Measurements from ENCODE around the gene HNRNPF. TPM values are rescaled to one million over a fixed set of nuclear protein-coding genes. Genes with fewer than 3 reads are reported as not detected.
A peak's percentile ranks its signal among the peaks of the same experiment; 100 is the strongest.
"Not testable (repeated sequence)": the region's sequence is repeated elsewhere in the genome, so short reads cannot be mapped to it uniquely, and the experiment has no call there.

HNRNPF gene
- total RNA-seq (2014; rRNA removed; shearing (Covaris generic)) = 238 and 256 TPM in 2 replicates

GRCh38 chr10:43408710-43409384, at the start of gene HNRNPF:
HNRNPF (minus strand) TSS chr10:43409186; CDS start chr10:43387884, 21,302 bp downstream.
- DNase-seq (ENCODE audit: low spot score) = peak; percentile 88

DNA sequence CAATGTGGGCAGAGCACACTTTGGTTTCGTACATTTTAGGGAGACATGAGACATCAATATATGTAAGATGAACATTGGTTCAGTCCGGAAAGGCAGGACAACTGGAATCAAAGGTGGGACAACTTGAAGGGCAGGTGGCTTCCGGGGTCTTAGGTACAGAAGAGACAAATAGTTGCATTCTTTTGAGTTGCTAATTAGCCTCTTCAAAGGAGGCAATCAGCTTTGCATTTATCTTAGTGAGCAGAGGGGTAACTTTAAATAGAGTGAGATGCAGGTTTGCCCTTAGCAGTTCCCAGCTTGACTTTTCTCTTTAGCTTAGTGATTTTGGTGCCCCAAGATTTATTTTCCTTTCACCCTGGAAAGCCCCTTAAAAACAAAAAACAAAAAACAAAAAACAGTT, 49.2 kb upstream of the HNRNPF start:
- no peak for DNase-seq (ENCODE audit: low spot score)

DNA sequence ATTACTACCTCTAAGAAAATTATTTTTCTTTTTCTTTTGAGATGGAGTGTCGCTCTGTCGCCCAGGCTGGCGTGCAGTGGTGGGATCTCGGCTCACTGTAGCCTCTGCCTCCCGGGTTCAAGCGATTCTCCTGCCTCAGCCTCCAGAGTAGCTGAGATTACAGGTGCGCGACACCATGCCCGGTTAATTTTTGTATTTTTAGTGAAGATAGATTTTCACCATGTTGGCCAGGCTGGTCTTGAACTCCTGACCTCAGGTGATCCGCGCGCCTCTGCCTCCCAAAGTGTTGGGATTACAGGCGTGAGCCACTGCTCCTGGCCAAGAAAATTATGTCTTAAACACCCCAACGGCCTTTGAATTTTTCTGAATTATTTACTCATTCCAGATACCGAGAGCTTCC, 47.6 kb upstream of the HNRNPF start:
- DNase-seq (ENCODE audit: low spot score) = not testable (repeated sequence)

GRCh38 chr10:43454025-43454424, 45.0 kb upstream of the HNRNPF start:
- DNase-seq (ENCODE audit: low spot score) = not testable (repeated sequence)

- no peak for DNase-seq (ENCODE audit: low spot score)
Observed at GRCh38 chr10:43453266-43453831, 44.4 kb upstream of the HNRNPF start.

DNA sequence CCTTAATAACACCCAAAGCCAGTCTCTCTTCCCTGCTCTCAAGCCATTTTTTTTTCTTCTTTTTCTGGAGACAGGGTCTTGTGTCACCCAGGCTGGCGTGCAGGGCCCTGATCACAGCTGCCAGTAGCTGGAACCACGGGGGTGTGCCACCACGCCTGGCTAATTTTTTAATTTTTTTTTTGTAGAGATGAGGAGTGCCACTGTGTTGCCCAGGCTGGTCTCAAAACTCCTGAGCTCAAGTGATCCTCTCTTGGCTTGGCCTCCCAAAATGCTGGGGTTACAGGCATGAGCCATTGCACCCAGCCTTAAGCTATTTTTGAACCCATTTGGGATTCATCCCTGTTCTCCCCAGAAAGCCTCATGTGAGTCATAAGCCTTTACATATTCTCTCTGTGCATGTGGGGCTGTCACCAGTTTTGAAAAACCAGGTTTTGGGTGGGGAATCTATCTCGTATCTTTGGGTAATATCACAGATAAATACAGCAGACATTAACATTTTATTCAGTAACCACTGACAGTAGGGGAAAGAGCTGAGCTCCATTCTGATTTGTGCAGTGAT, 43.4 kb upstream of the HNRNPF start:
- DNase-seq (ENCODE audit: low spot score) = no peak

DNA sequence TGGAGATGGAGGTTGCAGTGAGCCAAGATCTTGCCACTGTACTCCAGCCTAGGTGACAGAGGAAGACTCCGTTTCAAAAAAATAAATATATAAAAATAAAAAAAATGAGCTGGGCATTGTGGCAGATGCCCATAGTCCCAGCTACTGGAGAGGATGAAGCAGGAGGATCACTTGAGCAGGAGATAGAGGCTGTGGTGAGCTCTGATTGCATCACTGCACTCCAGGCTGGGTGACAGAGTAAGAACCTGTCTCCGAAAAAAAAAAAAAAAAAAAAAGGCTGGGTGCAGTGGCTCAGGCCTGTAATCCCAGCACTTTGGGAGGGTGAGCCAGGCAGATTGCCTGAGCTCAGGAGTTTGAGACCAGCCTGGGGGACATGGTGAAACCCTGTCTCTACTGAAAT, 39.8 kb upstream of the HNRNPF start:
- no peak for DNase-seq (ENCODE audit: low spot score)

DNA sequence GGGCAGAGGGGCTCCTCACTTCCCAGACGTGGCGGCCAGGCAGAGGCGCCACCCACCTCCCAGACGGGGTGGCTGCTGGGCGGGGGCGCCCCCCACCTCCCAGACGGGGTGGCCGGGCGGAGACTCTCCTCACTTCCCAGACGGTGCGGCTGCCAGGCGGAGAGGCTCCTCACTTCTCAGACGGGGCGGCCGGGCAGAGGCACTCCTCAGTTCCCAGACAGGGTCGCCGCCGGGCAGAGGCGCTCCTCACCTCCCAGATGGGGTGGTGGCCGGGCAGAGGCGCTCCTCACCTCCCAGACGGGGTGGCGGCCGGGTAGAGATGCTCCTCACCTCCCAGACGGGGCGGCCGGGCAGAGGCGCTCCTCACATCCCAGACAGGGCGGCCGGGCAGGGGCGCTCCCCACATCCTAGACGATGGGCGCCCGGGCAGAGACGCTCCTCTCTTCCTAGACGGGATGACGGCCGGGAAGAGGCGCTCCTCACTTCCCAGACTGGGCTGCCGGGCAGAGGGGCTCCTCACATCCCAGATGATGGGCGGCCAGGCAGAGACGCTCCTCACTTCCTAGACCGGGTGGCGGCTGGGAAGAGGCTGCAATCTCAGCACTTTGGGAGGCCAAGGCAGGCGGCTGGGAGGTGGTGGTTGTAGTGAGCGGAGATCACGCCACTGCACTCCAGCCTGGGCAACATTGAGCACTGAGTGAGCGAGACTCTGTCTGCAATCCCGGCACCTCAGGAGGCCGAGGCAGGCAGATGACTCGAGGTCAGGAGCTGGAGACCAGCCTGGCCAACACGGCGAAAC, 37.4 kb upstream of the HNRNPF start:
- not testable (repeated sequence) for DNase-seq (ENCODE audit: low spot score)

GRCh38 chr10:43444897-43445466, 36.0 kb upstream of the HNRNPF start:
- no peak for DNase-seq (ENCODE audit: low spot score)

DNA sequence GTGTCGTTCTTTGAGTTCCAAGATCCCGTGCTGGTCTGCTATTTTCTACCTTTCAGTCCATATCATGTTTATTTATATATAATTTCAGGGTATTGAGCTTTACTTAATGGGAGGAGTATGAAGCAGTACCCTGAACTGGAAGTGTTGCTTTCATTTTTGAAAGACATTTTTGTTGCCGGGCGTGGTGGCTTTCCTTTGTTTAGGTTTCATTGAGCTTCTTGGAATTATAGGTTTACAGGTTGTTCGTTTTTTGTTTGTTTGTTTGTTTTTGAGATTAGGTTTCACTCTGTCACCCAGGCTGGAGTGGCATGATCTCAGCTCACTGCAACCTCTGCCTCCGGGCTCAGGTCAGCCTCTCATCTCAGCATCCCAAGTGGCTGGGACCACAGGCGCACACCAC, 35.3 kb upstream of the HNRNPF start:
- no peak for DNase-seq (ENCODE audit: low spot score)

GRCh38 chr10:43440463-43441134, 31.6 kb upstream of the HNRNPF start:
- DNase-seq (ENCODE audit: low spot score) = no peak

GRCh38 chr10:43437141-43437870, 28.3 kb upstream of the HNRNPF start:
- no peak for DNase-seq (ENCODE audit: low spot score)

DNA sequence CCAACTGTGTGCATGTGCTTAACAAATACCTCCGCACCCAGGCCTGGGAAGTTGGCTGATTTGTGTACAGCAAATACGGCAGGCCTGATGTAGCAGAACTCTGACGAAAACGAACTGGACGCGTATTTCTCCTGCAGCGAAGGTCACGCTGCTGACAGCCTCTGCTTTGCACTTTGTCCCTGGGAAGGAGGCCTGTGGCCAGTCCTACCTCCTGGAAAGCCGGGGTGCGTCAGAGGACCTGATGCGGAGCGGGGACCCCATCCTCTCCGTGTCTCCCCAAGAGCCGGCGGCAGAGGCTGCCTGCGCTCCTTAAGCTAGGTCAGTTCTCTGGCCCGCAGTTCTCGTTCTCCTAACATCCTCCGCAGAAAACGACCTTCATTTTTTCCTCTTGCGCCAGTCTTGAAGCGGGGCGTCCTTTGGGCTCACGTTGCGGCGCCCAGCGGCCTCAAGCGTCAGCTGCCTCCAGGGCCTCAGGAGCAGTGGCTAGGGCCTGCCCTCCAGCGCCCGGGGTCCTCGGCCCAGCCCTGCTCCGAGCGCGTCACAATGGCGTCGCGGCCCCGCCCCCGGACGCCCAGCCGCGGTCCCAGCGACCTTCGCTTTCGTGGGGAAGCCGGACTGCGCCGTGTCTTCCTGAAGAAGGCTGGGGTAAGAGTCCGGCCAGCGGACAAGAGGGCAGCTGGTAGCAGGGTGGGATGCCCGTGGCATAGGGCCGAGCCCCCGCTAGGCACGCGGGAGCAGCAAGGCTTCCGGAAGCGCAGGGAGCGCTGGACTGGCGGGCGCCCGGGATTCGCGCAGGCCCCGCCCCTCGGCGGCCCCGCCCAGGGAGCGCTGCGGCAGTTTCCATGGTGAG, 27.5 kb upstream of the HNRNPF start, which contains the start of gene ZNF487:
Gene ZNF487 (plus strand): TSS at position 821 of the 850 bp plus-strand sequence. CDS start 38,703 bp downstream, outside the sequence.
- peak; percentile 68 for DNase-seq (ENCODE audit: low spot score)

DNA sequence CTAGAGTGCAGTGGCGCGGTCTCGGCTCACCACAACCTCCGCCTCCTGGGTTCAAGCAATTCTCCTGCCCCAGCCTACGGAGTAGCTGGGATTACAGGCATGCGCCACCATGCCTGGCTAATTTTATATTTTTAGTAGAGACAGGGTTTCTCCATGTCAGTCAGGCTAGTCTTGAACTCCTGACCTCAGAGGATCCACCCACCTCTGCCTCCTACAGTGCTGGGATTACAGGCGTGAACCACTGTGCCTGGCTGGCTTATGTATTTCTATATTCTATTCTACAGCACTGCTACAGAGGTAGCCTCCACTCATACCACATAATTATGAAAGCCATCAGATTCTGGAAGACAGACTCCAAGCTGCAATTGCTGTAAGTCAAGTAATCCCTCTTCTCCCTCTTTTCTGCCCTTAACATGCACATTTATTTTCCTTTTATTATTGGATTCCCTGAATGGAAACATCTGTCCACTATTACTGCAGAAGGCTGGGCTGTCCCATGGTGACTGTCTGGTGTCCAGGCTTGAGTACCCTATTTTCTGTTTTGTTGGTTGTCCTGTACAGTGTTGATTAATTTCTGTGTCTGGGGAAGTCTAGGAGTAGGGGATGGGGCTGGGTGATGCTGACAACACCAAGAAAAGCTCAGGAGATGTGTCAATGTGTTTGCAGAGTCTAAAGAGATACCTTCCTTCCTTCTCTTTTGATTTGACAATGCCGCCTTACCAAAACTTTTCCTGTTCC, 22.1 kb upstream of the HNRNPF start:
- no peak for DNase-seq (ENCODE audit: low spot score)

DNA sequence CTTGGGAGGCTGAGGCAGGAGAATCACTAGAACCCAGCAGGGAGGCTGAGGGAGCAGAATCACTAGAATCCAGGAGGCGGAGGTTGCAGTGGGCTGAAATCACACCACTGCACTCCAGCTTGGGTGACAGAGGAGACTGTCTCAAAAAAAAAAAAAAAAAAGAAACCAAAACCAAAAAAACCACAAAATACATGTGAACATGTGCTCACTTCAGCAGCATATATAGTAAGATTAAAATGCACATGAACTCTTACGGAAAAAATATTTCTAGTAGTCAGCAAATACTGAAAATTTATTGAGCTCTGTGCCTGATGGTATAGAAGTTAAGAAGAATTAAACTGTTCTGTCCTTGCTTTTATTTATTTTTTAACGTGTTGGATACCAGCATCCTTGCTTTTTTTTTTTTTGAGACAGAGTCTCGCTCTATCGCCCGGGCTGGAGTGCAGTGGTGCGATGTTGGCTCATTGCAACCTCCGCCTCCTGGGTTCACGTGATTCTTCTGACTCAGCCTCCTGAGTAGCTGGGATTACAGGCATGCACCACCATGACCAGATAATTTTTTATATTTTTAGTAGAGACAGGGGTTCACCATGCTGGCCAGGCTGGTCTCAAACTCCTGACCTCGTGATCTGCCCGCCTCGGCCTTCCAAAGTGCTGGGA, 18.3 kb upstream of the HNRNPF start:
- DNase-seq (ENCODE audit: low spot score) = no peak

GRCh38 chr10:43426476-43426875, 17.5 kb upstream of the HNRNPF start:
- not testable (repeated sequence) for DNase-seq (ENCODE audit: low spot score)

GRCh38 chr10:43424416-43424815, 15.4 kb upstream of the HNRNPF start:
- DNase-seq (ENCODE audit: low spot score) = no peak

- DNase-seq (ENCODE audit: low spot score) = not testable (repeated sequence)
Observed at GRCh38 chr10:43421944-43422343, 13.0 kb upstream of the HNRNPF start.
